ENCODE results near the gene PTTG1IP.
A peak's percentile ranks its signal among the peaks of the same experiment; 100 is the strongest.
"Not testable (repeated sequence)": the region's sequence is repeated elsewhere in the genome, so short reads cannot be mapped to it uniquely, and the experiment has no call there.

PTTG1IP gene

GRCh38 chr21:44918107-44918470, 44.6 kb upstream of the PTTG1IP start:
- TF ChIP-seq CTCF (conservative IDR thresholded peaks at IDR 0.05) = no peak
- TF ChIP-seq ZFX (IDR thresholded peaks at IDR 0.05) = no peak
- H3K27ac ChIP-seq = no peak overlapping the region

- H3K27ac ChIP-seq = no peak overlapping the region
- no peak for TF ChIP-seq ZFX (IDR thresholded peaks at IDR 0.05)
- no peak for TF ChIP-seq CTCF (conservative IDR thresholded peaks at IDR 0.05)
Measured at GRCh38 chr21:44917446-44918106, 44.1 kb upstream of the PTTG1IP start.

GRCh38 chr21:44916965-44917364, 43.5 kb upstream of the PTTG1IP start:
- TF ChIP-seq CTCF (conservative IDR thresholded peaks at IDR 0.05) = no peak
- no peak for TF ChIP-seq ZFX (IDR thresholded peaks at IDR 0.05)
- H3K27ac ChIP-seq = no peak overlapping the region

GRCh38 chr21:44914176-44914874, 40.8 kb upstream of the PTTG1IP start:
- TF ChIP-seq ZFX (IDR thresholded peaks at IDR 0.05) = no peak
- no peak for TF ChIP-seq CTCF (conservative IDR thresholded peaks at IDR 0.05)
- H3K27ac ChIP-seq = no peak overlapping the region

GRCh38 chr21:44913425-44914175, 40.1 kb upstream of the PTTG1IP start:
- TF ChIP-seq ZFX (IDR thresholded peaks at IDR 0.05) (no peak), CTCF (conservative IDR thresholded peaks at IDR 0.05) (no peak)
- H3K27ac ChIP-seq = no peak overlapping the region

- H3K27ac ChIP-seq = not testable (repeated sequence)
Measured at GRCh38 chr21:44912506-44913412, 39.3 kb upstream of the PTTG1IP start.

GRCh38 chr21:44912158-44912473, 38.6 kb upstream of the PTTG1IP start:
- peak overlapping the region; percentile 71; the same call in 1 of the 2 replicates for H3K27ac ChIP-seq
- TF ChIP-seq ZFX (IDR thresholded peaks at IDR 0.05) (no peak), CTCF (conservative IDR thresholded peaks at IDR 0.05) (no peak)

Measured in C4-2B (cell line).